Astrocyte (in vitro differentiated cells and primary cell): ENCODE data around the gene ZDHHC1. TPM values are rescaled to one million over a fixed set of nuclear protein-coding genes. Genes with fewer than 3 reads are reported as not detected.

Experiments used
- DNase-seq: peaks from one replicate; pipeline ENCODE4 v3.0.0-alpha.2; 2010; ENCODE audit warnings: low read depth
- FAIRE-seq: peaks from 2 replicates; lab custom pipeline; 2011; peaks lifted over from hg19 to GRCh38; lab: Jason Lieb, UNC
- H2AFZ ChIP-seq: 2 replicates; pipeline ENCODE4 v1.6.0; 2012; ENCODE audit warnings: low read depth, low read length, inconsistent platforms
- H3K27ac ChIP-seq: 2 replicates; pipeline ENCODE4 v1.5.1; 2011; ENCODE audit warnings: low read depth, low read length, inconsistent platforms
- H3K27me3 ChIP-seq: 2 replicates; pipeline ENCODE4 v1.6.0; 2011; ENCODE audit warnings: low read length, inconsistent platforms; ENCODE audit not compliant: insufficient read depth
- H3K36me3 ChIP-seq: 2 replicates; pipeline ENCODE4 v1.5.1; 2011; ENCODE audit warnings: low read length, inconsistent platforms; ENCODE audit not compliant: insufficient read depth
- H3K4me1 ChIP-seq: 2 replicates; pipeline ENCODE4 v1.5.1; 2011; ENCODE audit warnings: low read length, inconsistent platforms; ENCODE audit not compliant: insufficient read depth
- H3K4me2 ChIP-seq: 2 replicates; pipeline ENCODE4 v1.6.0; 2012; ENCODE audit warnings: low read length, inconsistent platforms
- H3K4me3 ChIP-seq: 2 replicates; pipeline ENCODE4 v1.5.1; 2011; ENCODE audit warnings: low read depth, mild to moderate bottlenecking, low read length, inconsistent platforms; ENCODE audit not compliant: insufficient read depth
- H3K79me2 ChIP-seq: 2 replicates; pipeline ENCODE4 v1.6.0; 2012; ENCODE audit warnings: mild to moderate bottlenecking, low read length, inconsistent platforms; ENCODE audit not compliant: insufficient read depth
- H3K9ac ChIP-seq: 2 replicates; pipeline ENCODE4 v1.6.0; 2012; ENCODE audit warnings: mild to moderate bottlenecking, low read length, inconsistent platforms
- H3K9me3 ChIP-seq: 2 replicates; pipeline ENCODE4 v1.5.1; 2012; ENCODE audit warnings: low read depth, mild to moderate bottlenecking, low read length, inconsistent platforms; ENCODE audit not compliant: insufficient read depth
- H4K20me1 ChIP-seq: 2 replicates; pipeline ENCODE4 v1.6.0; 2012; ENCODE audit warnings: low read length, inconsistent platforms; ENCODE audit not compliant: insufficient read depth
- H3K27ac Mint-ChIP-seq: one replicate; pipeline ENCODE4 v1.8.0; 2021; ENCODE audit warnings: mild to moderate bottlenecking, mixed read lengths; ENCODE audit not compliant: unreplicated experiment
- H3K27me3 Mint-ChIP-seq: one replicate; pipeline ENCODE4 v1.8.0; 2021; ENCODE audit warnings: low read depth, mixed read lengths; ENCODE audit not compliant: unreplicated experiment
- H3K36me3 Mint-ChIP-seq: one replicate; pipeline ENCODE4 v1.8.0; 2021; ENCODE audit warnings: low read depth, mixed read lengths; ENCODE audit not compliant: unreplicated experiment
- H3K4me1 Mint-ChIP-seq: one replicate; pipeline ENCODE4 v1.8.0; 2021; ENCODE audit warnings: low read depth, mixed read lengths; ENCODE audit not compliant: unreplicated experiment
- H3K4me3 Mint-ChIP-seq: one replicate; pipeline ENCODE4 v1.8.0; 2021; ENCODE audit warnings: mild to moderate bottlenecking, moderate library complexity, mixed read lengths; ENCODE audit not compliant: unreplicated experiment
- H3K9me3 Mint-ChIP-seq: one replicate; pipeline ENCODE4 v1.8.0; 2021; ENCODE audit warnings: mild to moderate bottlenecking, mixed read lengths; ENCODE audit not compliant: unreplicated experiment
- CTCF ChIP-seq: IDR thresholded peaks from 2 replicates; pipeline ENCODE4 v1.5.1; 2011; ENCODE audit warnings: low read depth, mild to moderate bottlenecking, inconsistent platforms, low read length, moderate library complexity; ENCODE audit not compliant: insufficient read depth
- EZH2 ChIP-seq: IDR thresholded peaks from 2 replicates; pipeline ENCODE4 v1.6.1; 2012; ENCODE audit warnings: mild to moderate bottlenecking, low read length, inconsistent platforms; ENCODE audit not compliant: insufficient read depth
- total RNA-seq: library from RNA; stranded (reverse); gene quantifications from 2 replicates; pipeline ENCODE4 v1.2.1, GENCODE V29; 2021

Gene ZDHHC1
- total RNA-seq, 1 donor from 2014 or later: 3.7 TPM

GRCh38 chr16:67459861-67460150 lies 43.5 kb upstream of the ZDHHC1 start:
- no peaks in the 10 kb centered on the region for H3K36me3 ChIP-seq
- H3K79me2 ChIP-seq: peaks cover 79% of the 10 kb centered on the region
- no peaks in the 10 kb centered on the region for H3K27me3 Mint-ChIP-seq
- peaks cover 20% of the 10 kb centered on the region for H3K4me1 Mint-ChIP-seq
- no peaks in the 10 kb centered on the region for H3K27me3 ChIP-seq
- H3K4me3 ChIP-seq: no peak overlapping the region
- no peak overlapping the region for H3K9ac ChIP-seq
- H3K4me3 Mint-ChIP-seq: no peak overlapping the region
- H3K4me2 ChIP-seq: no peak overlapping the region
- DNase-seq (no peak), FAIRE-seq (no peak)
- no peak overlapping the region for H3K27ac ChIP-seq
- H3K36me3 Mint-ChIP-seq: peaks cover 2% of the 10 kb centered on the region
- H2AFZ ChIP-seq: no peak overlapping the region
- peaks cover 100% of the 10 kb centered on the region for H4K20me1 ChIP-seq
- H3K4me1 ChIP-seq: peaks cover 9% of the 10 kb centered on the region
- no peaks in the 10 kb centered on the region for H3K9me3 ChIP-seq
- TF ChIP-seq EZH2 (no peak), CTCF (no peak)
- no peak overlapping the region for H3K27ac Mint-ChIP-seq
- no peaks in the 10 kb centered on the region for H3K9me3 Mint-ChIP-seq

- no peak overlapping the region for H3K4me3 ChIP-seq
- no peaks in the 10 kb centered on the region for H3K9me3 Mint-ChIP-seq
- no peaks in the 10 kb centered on the region for H3K27me3 ChIP-seq
- H2AFZ ChIP-seq: no peak overlapping the region
- no peak overlapping the region for H3K27ac ChIP-seq
- no peaks in the 10 kb centered on the region for H3K27me3 Mint-ChIP-seq
- peaks cover 100% of the 10 kb centered on the region for H4K20me1 ChIP-seq
- peaks cover 73% of the 10 kb centered on the region for H3K79me2 ChIP-seq
- H3K4me2 ChIP-seq: no peak overlapping the region
- TF ChIP-seq CTCF (no peak), EZH2 (no peak)
- FAIRE-seq: no peak
- peaks cover 2% of the 10 kb centered on the region for H3K36me3 Mint-ChIP-seq
- H3K4me1 ChIP-seq: peaks cover 9% of the 10 kb centered on the region
- no peaks in the 10 kb centered on the region for H3K9me3 ChIP-seq
- H3K9ac ChIP-seq: no peak overlapping the region
- peaks cover 21% of the 10 kb centered on the region for H3K4me1 Mint-ChIP-seq
- no peaks in the 10 kb centered on the region for H3K36me3 ChIP-seq
- H3K27ac Mint-ChIP-seq: no peak overlapping the region
- H3K4me3 Mint-ChIP-seq: no peak overlapping the region
- DNase-seq: no peak
These were observed 43.0 kb upstream of the ZDHHC1 start for GRCh38 chr16:67459066-67459860.

GRCh38 chr16:67458121-67458641 lies 41.9 kb upstream of the ZDHHC1 start:
- no peak for FAIRE-seq
- H3K4me3 Mint-ChIP-seq: no peak overlapping the region
- no peak overlapping the region for H3K9ac ChIP-seq
- no peak overlapping the region for H3K27ac Mint-ChIP-seq
- no peak overlapping the region for H3K27ac ChIP-seq
- no peaks in the 10 kb centered on the region for H3K9me3 ChIP-seq
- peaks cover 2% of the 10 kb centered on the region for H3K36me3 ChIP-seq
- TF ChIP-seq CTCF (no peak), EZH2 (no peak)
- no peaks in the 10 kb centered on the region for H3K27me3 ChIP-seq
- no peaks in the 10 kb centered on the region for H3K9me3 Mint-ChIP-seq
- H3K27me3 Mint-ChIP-seq: no peaks in the 10 kb centered on the region
- H3K36me3 Mint-ChIP-seq: peaks cover 5% of the 10 kb centered on the region
- H3K4me3 ChIP-seq: no peak overlapping the region
- DNase-seq: no peak
- H3K79me2 ChIP-seq: peaks cover 72% of the 10 kb centered on the region
- H3K4me1 ChIP-seq: peaks cover 9% of the 10 kb centered on the region
- H4K20me1 ChIP-seq: peaks cover 100% of the 10 kb centered on the region
- peaks cover 26% of the 10 kb centered on the region for H3K4me1 Mint-ChIP-seq
- H3K4me2 ChIP-seq: no peak overlapping the region
- no peak overlapping the region for H2AFZ ChIP-seq
